HEK293 (cell line): ENCODE data around the gene RFTN1.

Experiments
- ZNF530 ChIP-seq: fragments of 450-650 bp; formaldehyde crosslinking; IDR thresholded peaks from 2 replicates; pipeline ENCODE4 v1.5.1; 2016; ENCODE audit warnings: low read depth, missing biosample characterization, missing genetic modification characterization
- ZNF658 ChIP-seq: fragments of 450-650 bp; formaldehyde crosslinking; IDR thresholded peaks from 2 replicates; pipeline ENCODE4; 2016; ENCODE audit warnings: missing biosample characterization, missing genetic modification characterization
- ZNF701 ChIP-seq: fragments of 450-650 bp; formaldehyde crosslinking; IDR thresholded peaks from 2 replicates; pipeline ENCODE4 v1.5.1; 2016; ENCODE audit warnings: missing biosample characterization, missing genetic modification characterization
- TF ChIP-seq, protein P1 (sequence below): fragments of 450-650 bp; formaldehyde crosslinking; IDR thresholded peaks from 2 replicates; pipeline ENCODE4 v1.5.1; 2016; ENCODE audit warnings: missing biosample characterization, missing genetic modification characterization
- TF ChIP-seq, protein P2 (sequence below): fragments of 450-650 bp; formaldehyde crosslinking; IDR thresholded peaks from 2 replicates; pipeline ENCODE4 v1.5.1; 2016; ENCODE audit warnings: missing biosample characterization, missing genetic modification characterization
- TF ChIP-seq, protein P3 (sequence below): fragments of 450-650 bp; formaldehyde crosslinking; IDR thresholded peaks from 2 replicates; pipeline ENCODE4 v1.5.1; 2016; ENCODE audit warnings: missing biosample characterization, missing genetic modification characterization
- TF ChIP-seq, protein P4 (sequence below): sonication (generic); formaldehyde crosslinking; IDR thresholded peaks from 2 replicates; pipeline ENCODE4 v1.8.1; 2022; ENCODE audit warnings: mild to moderate bottlenecking, moderate library complexity, missing genetic modification reagents
- TF ChIP-seq, protein P5 (sequence below): fragments of 450-650 bp; formaldehyde crosslinking; conservative IDR thresholded peaks from 2 replicates; pipeline ENCODE4 v1.5.1; 2016; ENCODE audit warnings: low read depth, missing biosample characterization, missing genetic modification characterization

DNA sequence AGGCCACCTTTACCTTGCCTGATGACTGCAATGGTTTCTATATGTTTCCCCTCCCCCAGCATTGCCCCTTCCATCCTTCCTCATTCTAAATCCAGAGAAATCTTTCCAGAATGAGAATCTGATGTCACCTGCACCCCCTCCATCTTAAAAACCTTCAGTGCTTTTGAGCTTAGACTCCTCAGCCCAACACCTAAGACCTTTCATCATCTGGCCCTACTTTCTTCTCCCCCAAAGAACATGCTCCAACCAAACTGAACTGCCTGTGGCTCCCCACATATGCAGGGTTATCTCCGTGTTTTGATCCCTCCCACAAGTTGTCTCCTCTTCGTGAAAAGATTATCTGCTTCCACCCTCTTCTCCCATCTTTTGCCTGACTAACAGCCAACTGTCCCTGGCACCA, 27.3 kb downstream of the RFTN1 start:
- TF ChIP-seq, protein P1, sequence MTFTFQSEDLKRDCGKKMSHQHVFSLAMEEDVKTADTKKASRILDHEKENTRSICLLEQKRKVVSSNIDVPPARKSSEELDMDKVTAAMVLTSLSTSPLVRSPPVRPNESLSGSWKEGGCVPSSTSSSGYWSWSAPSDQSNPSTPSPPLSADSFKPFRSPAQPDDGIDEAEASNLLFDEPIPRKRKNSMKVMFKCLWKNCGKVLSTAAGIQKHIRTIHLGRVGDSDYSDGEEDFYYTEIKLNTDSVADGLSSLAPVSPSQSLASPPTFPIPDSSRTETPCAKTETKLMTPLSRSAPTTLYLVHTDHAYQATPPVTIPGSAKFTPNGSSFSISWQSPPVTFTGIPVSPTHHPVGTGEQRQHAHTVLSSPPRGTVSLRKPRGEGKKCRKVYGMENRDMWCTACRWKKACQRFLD (tag by site-specific recombination) = no peak
- TF ChIP-seq ZNF701 = no peak
- TF ChIP-seq, protein P2, sequence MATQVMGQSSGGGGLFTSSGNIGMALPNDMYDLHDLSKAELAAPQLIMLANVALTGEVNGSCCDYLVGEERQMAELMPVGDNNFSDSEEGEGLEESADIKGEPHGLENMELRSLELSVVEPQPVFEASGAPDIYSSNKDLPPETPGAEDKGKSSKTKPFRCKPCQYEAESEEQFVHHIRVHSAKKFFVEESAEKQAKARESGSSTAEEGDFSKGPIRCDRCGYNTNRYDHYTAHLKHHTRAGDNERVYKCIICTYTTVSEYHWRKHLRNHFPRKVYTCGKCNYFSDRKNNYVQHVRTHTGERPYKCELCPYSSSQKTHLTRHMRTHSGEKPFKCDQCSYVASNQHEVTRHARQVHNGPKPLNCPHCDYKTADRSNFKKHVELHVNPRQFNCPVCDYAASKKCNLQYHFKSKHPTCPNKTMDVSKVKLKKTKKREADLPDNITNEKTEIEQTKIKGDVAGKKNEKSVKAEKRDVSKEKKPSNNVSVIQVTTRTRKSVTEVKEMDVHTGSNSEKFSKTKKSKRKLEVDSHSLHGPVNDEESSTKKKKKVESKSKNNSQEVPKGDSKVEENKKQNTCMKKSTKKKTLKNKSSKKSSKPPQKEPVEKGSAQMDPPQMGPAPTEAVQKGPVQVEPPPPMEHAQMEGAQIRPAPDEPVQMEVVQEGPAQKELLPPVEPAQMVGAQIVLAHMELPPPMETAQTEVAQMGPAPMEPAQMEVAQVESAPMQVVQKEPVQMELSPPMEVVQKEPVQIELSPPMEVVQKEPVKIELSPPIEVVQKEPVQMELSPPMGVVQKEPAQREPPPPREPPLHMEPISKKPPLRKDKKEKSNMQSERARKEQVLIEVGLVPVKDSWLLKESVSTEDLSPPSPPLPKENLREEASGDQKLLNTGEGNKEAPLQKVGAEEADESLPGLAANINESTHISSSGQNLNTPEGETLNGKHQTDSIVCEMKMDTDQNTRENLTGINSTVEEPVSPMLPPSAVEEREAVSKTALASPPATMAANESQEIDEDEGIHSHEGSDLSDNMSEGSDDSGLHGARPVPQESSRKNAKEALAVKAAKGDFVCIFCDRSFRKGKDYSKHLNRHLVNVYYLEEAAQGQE (tag by site-specific recombination) = no peak
- TF ChIP-seq, protein P3, sequence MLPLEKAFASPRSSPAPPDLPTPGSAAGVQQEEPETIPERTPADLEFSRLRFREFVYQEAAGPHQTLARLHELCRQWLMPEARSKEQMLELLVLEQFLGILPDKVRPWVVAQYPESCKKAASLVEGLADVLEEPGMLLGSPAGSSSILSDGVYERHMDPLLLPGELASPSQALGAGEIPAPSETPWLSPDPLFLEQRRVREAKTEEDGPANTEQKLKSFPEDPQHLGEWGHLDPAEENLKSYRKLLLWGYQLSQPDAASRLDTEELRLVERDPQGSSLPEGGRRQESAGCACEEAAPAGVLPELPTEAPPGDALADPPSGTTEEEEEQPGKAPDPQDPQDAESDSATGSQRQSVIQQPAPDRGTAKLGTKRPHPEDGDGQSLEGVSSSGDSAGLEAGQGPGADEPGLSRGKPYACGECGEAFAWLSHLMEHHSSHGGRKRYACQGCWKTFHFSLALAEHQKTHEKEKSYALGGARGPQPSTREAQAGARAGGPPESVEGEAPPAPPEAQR (tag by site-specific recombination) = no peak
- TF ChIP-seq, protein P4, sequence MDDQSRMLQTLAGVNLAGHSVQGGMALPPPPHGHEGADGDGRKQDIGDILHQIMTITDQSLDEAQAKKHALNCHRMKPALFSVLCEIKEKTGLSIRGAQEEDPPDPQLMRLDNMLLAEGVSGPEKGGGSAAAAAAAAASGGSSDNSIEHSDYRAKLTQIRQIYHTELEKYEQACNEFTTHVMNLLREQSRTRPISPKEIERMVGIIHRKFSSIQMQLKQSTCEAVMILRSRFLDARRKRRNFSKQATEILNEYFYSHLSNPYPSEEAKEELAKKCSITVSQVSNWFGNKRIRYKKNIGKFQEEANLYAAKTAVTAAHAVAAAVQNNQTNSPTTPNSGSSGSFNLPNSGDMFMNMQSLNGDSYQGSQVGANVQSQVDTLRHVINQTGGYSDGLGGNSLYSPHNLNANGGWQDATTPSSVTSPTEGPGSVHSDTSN (CRISPR knock-in tag) = no peak
- no peak for TF ChIP-seq ZNF658 (tag by site-specific recombination)
- TF ChIP-seq, protein P5, sequence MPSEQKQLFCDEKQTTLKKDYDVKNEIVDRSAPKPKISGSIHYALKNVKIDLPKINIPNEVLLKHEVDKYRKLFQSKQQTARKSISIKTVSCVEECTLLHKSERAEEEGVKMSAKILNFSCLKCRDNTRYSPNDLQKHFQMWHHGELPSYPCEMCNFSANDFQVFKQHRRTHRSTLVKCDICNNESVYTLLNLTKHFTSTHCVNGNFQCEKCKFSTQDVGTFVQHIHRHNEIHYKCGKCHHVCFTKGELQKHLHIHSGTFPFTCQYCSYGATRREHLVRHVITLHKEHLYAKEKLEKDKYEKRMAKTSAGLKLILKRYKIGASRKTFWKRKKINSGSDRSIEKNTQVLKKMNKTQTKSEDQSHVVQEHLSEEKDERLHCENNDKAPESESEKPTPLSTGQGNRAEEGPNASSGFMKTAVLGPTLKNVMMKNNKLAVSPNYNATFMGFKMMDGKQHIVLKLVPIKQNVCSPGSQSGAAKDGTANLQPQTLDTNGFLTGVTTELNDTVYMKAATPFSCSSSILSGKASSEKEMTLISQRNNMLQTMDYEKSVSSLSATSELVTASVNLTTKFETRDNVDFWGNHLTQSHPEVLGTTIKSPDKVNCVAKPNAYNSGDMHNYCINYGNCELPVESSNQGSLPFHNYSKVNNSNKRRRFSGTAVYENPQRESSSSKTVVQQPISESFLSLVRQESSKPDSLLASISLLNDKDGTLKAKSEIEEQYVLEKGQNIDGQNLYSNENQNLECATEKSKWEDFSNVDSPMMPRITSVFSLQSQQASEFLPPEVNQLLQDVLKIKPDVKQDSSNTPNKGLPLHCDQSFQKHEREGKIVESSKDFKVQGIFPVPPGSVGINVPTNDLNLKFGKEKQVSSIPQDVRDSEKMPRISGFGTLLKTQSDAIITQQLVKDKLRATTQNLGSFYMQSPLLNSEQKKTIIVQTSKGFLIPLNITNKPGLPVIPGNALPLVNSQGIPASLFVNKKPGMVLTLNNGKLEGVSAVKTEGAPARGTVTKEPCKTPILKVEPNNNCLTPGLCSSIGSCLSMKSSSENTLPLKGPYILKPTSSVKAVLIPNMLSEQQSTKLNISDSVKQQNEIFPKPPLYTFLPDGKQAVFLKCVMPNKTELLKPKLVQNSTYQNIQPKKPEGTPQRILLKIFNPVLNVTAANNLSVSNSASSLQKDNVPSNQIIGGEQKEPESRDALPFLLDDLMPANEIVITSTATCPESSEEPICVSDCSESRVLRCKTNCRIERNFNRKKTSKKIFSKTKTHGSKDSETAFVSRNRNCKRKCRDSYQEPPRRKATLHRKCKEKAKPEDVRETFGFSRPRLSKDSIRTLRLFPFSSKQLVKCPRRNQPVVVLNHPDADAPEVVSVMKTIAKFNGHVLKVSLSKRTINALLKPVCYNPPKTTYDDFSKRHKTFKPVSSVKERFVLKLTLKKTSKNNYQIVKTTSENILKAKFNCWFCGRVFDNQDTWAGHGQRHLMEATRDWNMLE (tag by site-specific recombination) = no peak
- TF ChIP-seq ZNF530 (tag by site-specific recombination) = no peak
